HL-60 (cell line): Measurements from ENCODE around the gene ZBTB7C.

Experiments
- CTCF ChIP-seq: IDR thresholded peaks from one replicate; pipeline ENCODE4 v1.5.1; 2011; ENCODE audit warnings: low read length, control low read depth, inconsistent platforms; ENCODE audit not compliant: insufficient read depth
- GABPA ChIP-seq: IDR thresholded peaks from 2 replicates; pipeline ENCODE4 v1.6.1; 2012; ENCODE audit warnings: low read depth
- POLR2AphosphoS5 ChIP-seq: IDR thresholded peaks from 2 replicates; pipeline ENCODE4 v1.6.1; 2012; ENCODE audit warnings: low read depth
- SPI1 ChIP-seq: IDR thresholded peaks from 2 replicates; pipeline ENCODE4 v1.6.1; 2012; ENCODE audit warnings: low read depth, mild to moderate bottlenecking, borderline replicate concordance

GRCh38 chr18:48363175-48363574 is 46.0 kb downstream of the ZBTB7C start:
- TF ChIP-seq CTCF = no peak
- no peak for TF ChIP-seq POLR2AphosphoS5
- no peak for TF ChIP-seq SPI1
- no peak for TF ChIP-seq GABPA
